Liver (tissue), 9 donors: Measurements from ENCODE around the gene MT1F. TPM values are rescaled to one million over a fixed set of nuclear protein-coding genes. Genes with fewer than 3 reads are reported as not detected.
A peak's percentile ranks its signal among the peaks of the same experiment; 100 is the strongest.

Source experiments
- DNase-seq: peaks from one replicate; pipeline ENCODE4 v3.0.0-alpha.2; 2017; ENCODE audit warnings: low spot score
- H3K27ac ChIP-seq, 2 donors: one replicate each; pipeline ENCODE4 v1.7.0; 2013; ENCODE audit warnings: inconsistent platforms in 2 of 2, low read length in 2 of 2, control low read depth in 1 of 2, low read depth in 1 of 2, mild to moderate bottlenecking in 1 of 2
- H3K27me3 ChIP-seq, 4 donors: one replicate each; pipeline versions ENCODE4 v1.6.1 to v1.7.0; 2013; ENCODE audit warnings: low read length in 3 of 4, inconsistent platforms in 1 of 4, mild to moderate bottlenecking in 1 of 4, moderate library complexity in 1 of 4; ENCODE audit not compliant: control insufficient read depth in 4 of 4, insufficient read depth in 4 of 4
- H3K36me3 ChIP-seq, 4 donors: one replicate each; pipeline versions ENCODE4 v1.6.1 to v1.7.0; 2013; ENCODE audit warnings: low read length in 3 of 4, mild to moderate bottlenecking in 3 of 4, low read depth in 1 of 4, moderate library complexity in 1 of 4; ENCODE audit not compliant: control insufficient read depth in 4 of 4, insufficient read depth in 3 of 4
- H3K4me1 ChIP-seq, 4 donors: one replicate each; pipeline versions ENCODE4 v1.6.1 to v1.7.0; 2013; ENCODE audit warnings: low read length in 3 of 4, mild to moderate bottlenecking in 3 of 4, moderate library complexity in 1 of 4; ENCODE audit not compliant: control insufficient read depth in 4 of 4, insufficient read depth in 4 of 4
- H3K4me3 ChIP-seq, 3 donors: one replicate each; pipeline versions ENCODE4 v1.6.1 to v1.7.0; 2013; ENCODE audit warnings: low read length in 3 of 3, control low read depth in 1 of 3, low read depth in 1 of 3, mild to moderate bottlenecking in 1 of 3
- H3K9ac ChIP-seq, 2 donors: one replicate each; pipeline ENCODE4 v1.7.0; 2013; ENCODE audit warnings: low read length in 2 of 2, mild to moderate bottlenecking in 2 of 2, moderate library complexity in 2 of 2, control low read depth in 1 of 2, low read depth in 1 of 2
- H3K9me3 ChIP-seq, 4 donors: one replicate each; pipeline versions ENCODE4 v1.6.1 to v1.7.0; 2013; ENCODE audit warnings: low read length in 3 of 4; ENCODE audit not compliant: control insufficient read depth in 4 of 4
- EGR1 ChIP-seq, 2 donors: IDR thresholded peaks; 2 replicates each; pipeline ENCODE4 v1.6.1; 2016 to 2018; ENCODE audit warnings: antibody characterized with exemption in 2 of 2, low read depth in 2 of 2
- FOXA1 ChIP-seq: IDR thresholded peaks from 2 replicates; pipeline ENCODE4 v1.6.1; 2016; ENCODE audit warnings: antibody characterized with exemption
- GABPA ChIP-seq, 2 donors: IDR thresholded peaks in 1 of 2; conservative IDR thresholded peaks in 1 of 2; 2 replicates each; pipeline ENCODE4 v1.6.1; 2016; ENCODE audit warnings: antibody characterized with exemption in 2 of 2, mild to moderate bottlenecking in 1 of 2, moderate library complexity in 1 of 2
- HNF4A ChIP-seq, 2 donors: conservative IDR thresholded peaks; 2 replicates each; pipeline ENCODE4 v1.6.1; 2016; ENCODE audit warnings: antibody characterized with exemption in 2 of 2, mild to moderate bottlenecking in 2 of 2
- HNF4G ChIP-seq: IDR thresholded peaks from 2 replicates; pipeline ENCODE4 v1.6.1; 2016; ENCODE audit warnings: antibody characterized with exemption
- NR2F2 ChIP-seq: IDR thresholded peaks from 2 replicates; pipeline ENCODE4 v1.6.1; 2016; ENCODE audit warnings: antibody characterized with exemption
- RAD21 ChIP-seq, 2 donors: IDR thresholded peaks; 2 replicates each; pipeline ENCODE4 v1.6.1; 2016; ENCODE audit warnings: antibody characterized with exemption in 2 of 2, mild to moderate bottlenecking in 2 of 2
- REST ChIP-seq: IDR thresholded peaks from 2 replicates; pipeline ENCODE4 v1.6.1; 2016; ENCODE audit warnings: antibody characterized with exemption, mild to moderate bottlenecking
- RXRA ChIP-seq, 2 donors: IDR thresholded peaks; 2 replicates each; pipeline ENCODE4 v1.6.1; 2017 to 2018; ENCODE audit warnings: antibody characterized with exemption in 2 of 2, mild to moderate bottlenecking in 1 of 2
- SP1 ChIP-seq: IDR thresholded peaks from 2 replicates; pipeline ENCODE4 v1.6.1; 2018; ENCODE audit warnings: antibody characterized with exemption, mild to moderate bottlenecking
- TAF1 ChIP-seq: conservative IDR thresholded peaks from 2 replicates; pipeline ENCODE4 v1.6.1; 2016; ENCODE audit warnings: antibody characterized with exemption, mild to moderate bottlenecking
- YY1 ChIP-seq: IDR thresholded peaks from 2 replicates; pipeline ENCODE4 v1.6.1; 2016; ENCODE audit warnings: antibody characterized with exemption, mild to moderate bottlenecking
- ZBTB33 ChIP-seq: IDR thresholded peaks from 2 replicates; pipeline ENCODE4 v1.6.1; 2016; ENCODE audit warnings: antibody characterized with exemption
- WGBS: extraction: QIAGEN DNeasy Blood & Tissue Kit; methylation state at CpG from one replicate; pipeline ENCODE4 v1.1.7; 2013; 5-methylcytosine and 5-hydroxymethylcytosine counted together
- polyA plus RNA-seq, 2 donors: library from polyadenylated mRNA; stranded (reverse) in 1 of 2; unstranded in 1 of 2; fragments of 200-250 nt in 1 of 2; fragments of >200 nt in 1 of 2; fragmentation: Nextera tagmentation in 1 of 2; extraction: Ambion mirVana in 1 of 2; gene quantifications; one replicate each; pipeline versions ENCODE4 v1.2.1 to v1.2.3, GENCODE V29; 2013 to 2015
- total RNA-seq, 2 donors: library from RNA; depleted of rRNA; stranded (reverse); fragments of >200 nt; gene quantifications; one replicate each; pipeline ENCODE4 v1.2.3, GENCODE V29; 2014
- donor health status: healthy.
- donor health status: healthy.
- donor health status: healthy.
- donor health status: healthy.
- donor health status: healthy.

MT1F gene
- total and polyA plus RNA-seq, 4 donors: 14.2 to 895 (median 134) TPM

- H3K4me1 ChIP-seq: peaks cover 4 to 32% (median 10%) of the 10 kb centered on the region in 4 donors
- TF ChIP-seq SP1 (peak; percentile 59), YY1 (peak; percentile 33), RXRA (IDR thresholded peaks at IDR 0.05) (peak; percentile 48 to 52), EGR1 (IDR thresholded peaks at IDR 0.05; ENCODE audit: low read depth in 2 of 2) (no peak), ZBTB33 (no peak), HNF4A (conservative IDR thresholded peaks at IDR 0.05) (peak; percentile 58 to 71), HNF4G (no peak), TAF1 (peak; percentile 94), REST (peak; percentile 73), RAD21 (IDR thresholded peaks at IDR 0.05) (peak in 1 of 2 donors; percentile 24), GABPA (IDR thresholded peaks at IDR 0.05 in 1 of 2, conservative IDR thresholded peaks at IDR 0.05 in 1 of 2) (no peak), NR2F2 (peak; percentile 53)
- H3K27ac ChIP-seq: peak within 1 kb of the TSS; percentile 86 to 87
- no peaks in the 10 kb centered on the region for H3K27me3 ChIP-seq
- H3K4me3 ChIP-seq: peak within 1 kb of the TSS; percentile 49 to 57 (median 55)
- peak; percentile 75 for DNase-seq
- H3K9ac ChIP-seq: peak within 1 kb of the TSS; percentile 10 to 11
- H3K36me3 ChIP-seq: no peaks in the 10 kb centered on the region
- WGBS: 7% methylated on average over 68 of the region's 68 CpGs
- no peaks in the 10 kb centered on the region for H3K9me3 ChIP-seq
These were observed 19.7 kb upstream of the MT1F start, which contains the start of gene MT1A for GRCh38 chr16:56637814-56638750. Gene MT1A, plus strand, starts transcription at chr16:56638666. Its CDS starts 73 bp downstream, at chr16:56638739.

GRCh38 chr16:56639045-56639444 is 18.7 kb upstream of the MT1F start:
- WGBS: 38% methylated on average over 1 of the region's 1 CpG
- DNase-seq: no peak
- Histone ChIP-seq H3K9me3 (no peaks in the 10 kb centered on the region), H3K27me3 (no peaks in the 10 kb centered on the region), H3K36me3 (no peaks in the 10 kb centered on the region), H3K9ac (peak overlapping the region in 1 of 2 donors; percentile 2), H3K27ac (peak overlapping the region; percentile 58 to 60), H3K4me1 (peaks cover 8 to 34% (median 13%) of the 10 kb centered on the region in 4 donors), H3K4me3 (peak overlapping the region; percentile 49 to 57 (median 55))
- TF ChIP-seq RXRA (IDR thresholded peaks at IDR 0.05) (peak; percentile 17 to 56), FOXA1 (no peak), HNF4A (conservative IDR thresholded peaks at IDR 0.05) (peak in 1 of 2 donors; percentile 45)
